ENCODE results near the gene DUSP1. TPM values are rescaled to one million over a fixed set of nuclear protein-coding genes. Genes with fewer than 3 reads are reported as not detected.
A peak's percentile ranks its signal among the peaks of the same experiment; 100 is the strongest.

DUSP1 gene
- total and polyA plus RNA-seq, 9 of the 15 experiments (the other 6 are each of a cell fraction or from before 2014, with no cell fraction given), result 2.1 to 14.2 (median 8.5) TPM

GRCh38 chr5:172806897-172807672 lies 36.1 kb upstream of the DUSP1 start (continued):
- TF ChIP-seq ZNF740 (CRISPR knock-in tag; IDR thresholded peaks at IDR 0.05) (no peak), ZNF740 (tag; IDR thresholded peaks at IDR 0.05) (no peak), KDM4B (IDR thresholded peaks at IDR 0.05; ENCODE audit: borderline replicate concordance in 2 of 2, low read depth in 1 of 2) (peak in 1 of 2 experiments; percentile 42; a peak in 1 of 4 replicates), ZNF133 (CRISPR knock-in tag; IDR thresholded peaks at IDR 0.05) (no peak), NR2F6 (CRISPR knock-in tag; IDR thresholded peaks at IDR 0.05) (no peak), CCNT2 (IDR thresholded peaks at IDR 0.05; ENCODE audit: borderline replicate concordance, extremely low read depth, insufficient read length, low read depth, low read length) (no peak), ZBTB33 (CRISPR knock-in tag; IDR thresholded peaks at IDR 0.05) (no peak), GATA2 (CRISPR knock-in tag; IDR thresholded peaks at IDR 0.05) (no peak), RFX1 (IDR thresholded peaks at IDR 0.05) (no peak), ZNF436 (CRISPR knock-in tag; IDR thresholded peaks at IDR 0.05) (no peak), ZFP1 (CRISPR knock-in tag; IDR thresholded peaks at IDR 0.05) (no peak), TCF7L2 (IDR thresholded peaks at IDR 0.05; ENCODE audit: low read depth, low read length) (no peak), BRF1 (IDR thresholded peaks at IDR 0.05; ENCODE audit: borderline replicate concordance, extremely low read depth, insufficient read length) (no peak), NEUROD1 (IDR thresholded peaks at IDR 0.05; ENCODE audit: borderline replicate concordance, low read depth, low read length, partially characterized antibody) (no peak), NCOA2 (IDR thresholded peaks at IDR 0.05; ENCODE audit: partially characterized antibody in 2 of 2) (no peak), HDAC8 (tag; IDR thresholded peaks at IDR 0.05) (peak; percentile 61; the same call in 1 of the 2 replicates), CREB3 (tag; conservative IDR thresholded peaks at IDR 0.05; ENCODE audit: low read depth) (peak; percentile 91), OTX1 (CRISPR knock-in tag; IDR thresholded peaks at IDR 0.05) (no peak), CHAMP1 (IDR thresholded peaks at IDR 0.05) (no peak), MCM7 (IDR thresholded peaks at IDR 0.05) (no peak), ZEB2 (IDR thresholded peaks at IDR 0.05) (no peak; the same call in 1 of the 2 replicates), ELF1 (tag; IDR thresholded peaks at IDR 0.05) (peak; percentile 89), FOXJ2 (tag; IDR thresholded peaks at IDR 0.05) (no peak)
